Naive thymus-derived CD4-positive, alpha-beta T cell (primary cell): Measurements from ENCODE around the gene VPS41. TPM values are rescaled to one million over a fixed set of nuclear protein-coding genes. Genes with fewer than 3 reads are reported as not detected.

ENCODE experiments used
- ATAC-seq: fragments of 150-1000 bp; cut with Tn5 transposase; 2 replicates; pipeline ENCODE4 v1.10.0; 2021; ENCODE audit warnings: mild to moderate bottlenecking, moderate library complexity
- CTCF ChIA-PET: fragments of 350-600 bp; sonication (Branson Sonifier 250); formaldehyde crosslinking; loops from one replicate; lab custom pipeline; 2021; ENCODE audit warnings: antibody characterized with exemption; lab: Charles Lee
- POLR2A ChIA-PET: fragments of 350-600 bp; sonication (Branson Sonifier 250); formaldehyde crosslinking; loops from one replicate; lab custom pipeline; 2021; ENCODE audit warnings: antibody characterized with exemption, inconsistent platforms; lab: Charles Lee
- DNase-seq, 9 donors: peaks; one replicate each; pipeline versions ENCODE4 v3.0.0 to v3.0.0-alpha.2; 2020 to 2022; ENCODE audit warnings: mixed read lengths in 1 of 9
- H3K27ac ChIP-seq: one replicate; pipeline ENCODE4 v1.7.0; 2013; ENCODE audit warnings: mild to moderate bottlenecking, low read depth, low read length, moderate library complexity
- H3K27me3 ChIP-seq, 2 donors: one replicate each; pipeline ENCODE4 v1.7.0; 2013; ENCODE audit warnings: low read length in 2 of 2, mild to moderate bottlenecking in 2 of 2, moderate library complexity in 2 of 2; ENCODE audit not compliant: control insufficient read depth in 2 of 2, insufficient read depth in 2 of 2
- H3K36me3 ChIP-seq, 3 experiments: 1 replicate in 2 of 3; 2 replicates in 1 of 3; pipeline ENCODE4 v1.7.0; 2013; ENCODE audit warnings: low read length in 3 of 3, mild to moderate bottlenecking in 3 of 3, moderate library complexity in 1 of 3; ENCODE audit not compliant: insufficient read depth in 3 of 3, control insufficient read depth in 2 of 3
- H3K4me1 ChIP-seq, 2 donors: one replicate each; pipeline ENCODE4 v1.7.0; 2013; ENCODE audit warnings: low read length in 2 of 2, mild to moderate bottlenecking in 2 of 2, moderate library complexity in 1 of 2; ENCODE audit not compliant: control insufficient read depth in 2 of 2, insufficient read depth in 2 of 2
- H3K4me3 ChIP-seq: 2 replicates; pipeline ENCODE4 v1.7.0; 2013; ENCODE audit warnings: mild to moderate bottlenecking, low read length
- H3K9me3 ChIP-seq, 3 experiments: 1 replicate in 2 of 3; 2 replicates in 1 of 3; pipeline ENCODE4 v1.7.0; 2013; ENCODE audit warnings: low read length in 3 of 3; ENCODE audit not compliant: control insufficient read depth in 2 of 3
- H3K27ac Mint-ChIP-seq, 9 donors: one replicate each; pipeline ENCODE4 v1.8.0; 2020 to 2022; ENCODE audit warnings: mixed read lengths in 9 of 9, mild to moderate bottlenecking in 8 of 9, moderate library complexity in 5 of 9, inconsistent platforms in 2 of 9
- H3K27me3 Mint-ChIP-seq, 5 donors: one replicate each; pipeline ENCODE4 v1.8.0; 2021 to 2022; ENCODE audit warnings: mixed read lengths in 5 of 5, mild to moderate bottlenecking in 1 of 5
- H3K36me3 Mint-ChIP-seq, 5 donors: one replicate each; pipeline ENCODE4 v1.8.0; 2020 to 2022; ENCODE audit warnings: mixed read lengths in 5 of 5, mild to moderate bottlenecking in 3 of 5, inconsistent platforms in 1 of 5
- H3K4me1 Mint-ChIP-seq, 7 donors: one replicate each; pipeline ENCODE4 v1.8.0; 2020 to 2022; ENCODE audit warnings: mixed read lengths in 7 of 7, mild to moderate bottlenecking in 3 of 7, inconsistent platforms in 1 of 7
- H3K4me3 Mint-ChIP-seq, 10 donors: one replicate each; pipeline ENCODE4 v1.8.0; 2020 to 2022; ENCODE audit warnings: mild to moderate bottlenecking in 10 of 10, mixed read lengths in 10 of 10, moderate library complexity in 6 of 10, inconsistent platforms in 2 of 10
- H3K9me3 Mint-ChIP-seq, 11 donors: one replicate each; pipeline ENCODE4 v1.8.0; 2020 to 2022; ENCODE audit warnings: mixed read lengths in 11 of 11, mild to moderate bottlenecking in 4 of 11, inconsistent platforms in 1 of 11, moderate library complexity in 1 of 11
- intact Hi-C, 2 donors: fragments of 100-400 bp; cut with micrococcal nuclease; formaldehyde crosslinking; loops; one replicate each; pipeline ENCODE4 v1.15.1; 2023
- polyA plus RNA-seq, 2 donors: library from polyadenylated mRNA; unstranded; fragments of 300-500 nt; fragmentation: Illumina TruSeq; gene quantifications; one replicate each; pipeline ENCODE4 v1.2.3, GENCODE V29; 2021
- total RNA-seq, 6 experiments: library from RNA in 5 of 6; stranded (reverse) in 5 of 6; gene quantifications; 1 replicate in 5 of 6; 2 replicates in 1 of 6; pipeline ENCODE4 v1.2.3 and lab custom pipeline; 2021 to 2026

Gene VPS41
- total and polyA plus RNA-seq, 7 experiments from 2014 or later, result 33.1 to 65.0 (median 59.8) TPM

DNA sequence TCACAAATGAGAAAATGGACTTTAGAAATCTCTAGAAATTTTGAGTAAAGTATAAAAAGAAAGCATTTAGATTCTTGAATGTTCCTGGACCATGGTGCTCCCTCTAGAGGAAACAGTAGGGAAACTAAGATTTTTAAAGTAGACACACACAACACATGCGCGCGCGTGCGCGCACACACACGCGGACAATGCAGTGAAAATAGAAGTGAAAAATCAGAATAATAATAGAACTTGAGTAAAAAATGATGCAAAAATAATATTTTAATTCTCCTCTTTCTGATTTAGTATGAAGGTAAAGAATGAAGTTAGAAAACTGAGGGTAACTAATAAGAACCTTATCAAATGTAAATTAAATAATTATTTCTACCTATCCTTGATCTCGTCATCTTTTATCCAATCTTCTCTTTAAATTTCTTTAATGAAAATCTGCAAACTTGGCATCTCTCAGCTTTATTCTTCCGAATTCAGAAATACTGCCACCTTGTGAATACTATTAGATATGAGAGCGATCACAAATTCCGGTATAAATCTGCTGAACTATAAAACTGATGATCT lies 160.9 kb downstream of the VPS41 start:
- Mint-ChIP-seq H3K9me3 (no peaks in the 10 kb centered on the region), H3K27me3 (no peaks in the 10 kb centered on the region), H3K36me3 (peaks cover 17 to 78% (median 54%) of the 10 kb centered on the region in 5 donors), H3K4me3 (no peak overlapping the region), H3K27ac (no peak overlapping the region), H3K4me1 (no peaks in the 10 kb centered on the region)
- no peak overlapping the region for H3K4me3 ChIP-seq
- no peak overlapping the region for H3K27ac ChIP-seq
- intact Hi-C loops, result no loop called here
- H3K36me3 ChIP-seq, result peaks cover 5 to 53% (median 8%) of the 10 kb centered on the region in 3 experiments
- H3K27me3 ChIP-seq, result no peaks in the 10 kb centered on the region
- POLR2A ChIA-PET, result no interaction called here
- H3K9me3 ChIP-seq, result no peaks in the 10 kb centered on the region
- DNase-seq (no peak), ATAC-seq (no peak)
- CTCF ChIA-PET, result interaction anchor here (0.6 kb wide), 1 partner anchor 90 kb away, joined by 7 read pairs; no protein-coding TSS in a partner anchor
- H3K4me1 ChIP-seq, result no peaks in the 10 kb centered on the region

- Mint-ChIP-seq H3K36me3 (peaks cover 22 to 75% (median 52%) of the 10 kb centered on the region in 5 donors), H3K9me3 (no peaks in the 10 kb centered on the region), H3K4me3 (no peak overlapping the region), H3K27ac (no peak overlapping the region), H3K27me3 (no peaks in the 10 kb centered on the region), H3K4me1 (no peaks in the 10 kb centered on the region)
- intact Hi-C loops, result no loop called here
- CTCF ChIA-PET, result no interaction called here
- Histone ChIP-seq H3K27me3 (no peaks in the 10 kb centered on the region), H3K27ac (no peak overlapping the region), H3K4me3 (no peak overlapping the region), H3K36me3 (peaks cover 3 to 42% (median 5%) of the 10 kb centered on the region in 3 experiments), H3K9me3 (no peaks in the 10 kb centered on the region), H3K4me1 (no peaks in the 10 kb centered on the region)
- DNase-seq, result no peak
- ATAC-seq, result no peak
- POLR2A ChIA-PET, result no interaction called here
Observed at GRCh38 chr7:38746438-38746837, 162.6 kb downstream of the VPS41 start.

DNA sequence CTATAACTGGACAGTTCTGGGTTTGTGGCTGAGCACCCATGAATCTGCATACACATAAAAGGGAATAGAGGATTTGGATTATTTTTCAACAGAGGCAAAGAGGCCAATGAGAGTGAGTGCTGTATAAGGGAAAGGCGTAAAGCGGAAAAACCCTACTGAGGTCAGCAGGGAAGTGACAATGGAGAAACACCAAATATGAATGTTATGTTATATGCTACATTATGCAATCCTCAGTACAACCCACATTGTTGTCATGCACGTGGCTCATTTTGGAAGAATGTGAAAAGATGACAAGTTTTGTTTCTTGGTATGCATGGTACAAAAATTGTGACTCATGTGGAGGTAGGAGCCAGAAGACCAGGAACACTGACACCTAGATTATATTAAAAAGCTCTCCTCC lies 164.2 kb downstream of the VPS41 start:
- CTCF ChIA-PET, result no interaction called here
- intact Hi-C loops, result no loop called here
- peak; percentile 49 for ATAC-seq

GRCh38 chr7:38743899-38744298 lies 165.1 kb downstream of the VPS41 start:
- ATAC-seq, result no peak
- Histone ChIP-seq H3K36me3 (peaks cover 3 to 41% (median 5%) of the 10 kb centered on the region in 3 experiments), H3K27ac (no peak overlapping the region), H3K27me3 (no peaks in the 10 kb centered on the region), H3K4me3 (no peak overlapping the region), H3K9me3 (no peaks in the 10 kb centered on the region), H3K4me1 (no peaks in the 10 kb centered on the region)
- Mint-ChIP-seq H3K9me3 (no peaks in the 10 kb centered on the region), H3K27me3 (no peaks in the 10 kb centered on the region), H3K4me3 (no peak overlapping the region), H3K4me1 (no peaks in the 10 kb centered on the region), H3K27ac (no peak overlapping the region), H3K36me3 (peaks cover 29 to 72% (median 51%) of the 10 kb centered on the region in 5 donors)
- POLR2A ChIA-PET, result no interaction called here
- CTCF ChIA-PET, result no interaction called here
- intact Hi-C loops, result no loop called here
- no peak for DNase-seq

More for the DNA sequence above, 164.2 kb downstream of the VPS41 start:
- Mint-ChIP-seq H3K4me3 (no peak overlapping the region), H3K36me3 (peaks cover 29 to 75% (median 55%) of the 10 kb centered on the region in 5 donors), H3K27me3 (no peaks in the 10 kb centered on the region), H3K27ac (no peak overlapping the region), H3K4me1 (no peaks in the 10 kb centered on the region), H3K9me3 (no peaks in the 10 kb centered on the region)
- DNase-seq, result no peak
- Histone ChIP-seq H3K27ac (no peak overlapping the region), H3K9me3 (no peaks in the 10 kb centered on the region), H3K27me3 (no peaks in the 10 kb centered on the region), H3K4me3 (no peak overlapping the region), H3K36me3 (peaks cover 3 to 44% (median 5%) of the 10 kb centered on the region in 3 experiments), H3K4me1 (no peaks in the 10 kb centered on the region)
- POLR2A ChIA-PET, result no interaction called here

DNA sequence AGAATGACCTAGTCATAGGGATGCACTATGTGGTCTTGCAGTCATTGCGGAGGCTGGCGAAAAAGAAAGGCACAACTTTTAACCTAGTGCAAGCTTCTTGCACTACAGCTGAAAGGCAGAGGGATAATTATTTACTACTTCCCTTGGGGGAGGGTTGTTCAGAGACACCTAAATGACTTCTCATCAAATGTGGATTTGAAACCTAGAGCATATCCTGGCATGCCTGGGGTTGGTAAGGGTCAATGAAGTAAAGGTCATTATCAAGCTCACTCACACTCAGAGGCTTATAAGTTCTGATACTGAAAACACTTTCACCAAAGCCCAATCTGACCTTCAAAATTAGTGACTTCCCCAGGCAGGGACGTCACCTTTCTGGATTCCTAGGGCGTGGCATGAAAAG lies 168.9 kb downstream of the VPS41 start:
- Mint-ChIP-seq H3K4me3 (no peak overlapping the region), H3K4me1 (no peaks in the 10 kb centered on the region), H3K36me3 (peaks cover 25 to 68% (median 45%) of the 10 kb centered on the region in 5 donors), H3K27me3 (no peaks in the 10 kb centered on the region), H3K27ac (no peak overlapping the region), H3K9me3 (no peaks in the 10 kb centered on the region)
- Histone ChIP-seq H3K4me1 (no peaks in the 10 kb centered on the region), H3K4me3 (no peak overlapping the region), H3K36me3 (peaks cover 0 to 34% (median 0%) of the 10 kb centered on the region in 3 experiments), H3K27ac (no peak overlapping the region), H3K27me3 (no peaks in the 10 kb centered on the region), H3K9me3 (no peaks in the 10 kb centered on the region)
- ChIA-PET CTCF (no interaction called here), POLR2A (no interaction called here)
- intact Hi-C loops, result no loop called here
- DNase-seq (no peak), ATAC-seq (no peak)

DNA sequence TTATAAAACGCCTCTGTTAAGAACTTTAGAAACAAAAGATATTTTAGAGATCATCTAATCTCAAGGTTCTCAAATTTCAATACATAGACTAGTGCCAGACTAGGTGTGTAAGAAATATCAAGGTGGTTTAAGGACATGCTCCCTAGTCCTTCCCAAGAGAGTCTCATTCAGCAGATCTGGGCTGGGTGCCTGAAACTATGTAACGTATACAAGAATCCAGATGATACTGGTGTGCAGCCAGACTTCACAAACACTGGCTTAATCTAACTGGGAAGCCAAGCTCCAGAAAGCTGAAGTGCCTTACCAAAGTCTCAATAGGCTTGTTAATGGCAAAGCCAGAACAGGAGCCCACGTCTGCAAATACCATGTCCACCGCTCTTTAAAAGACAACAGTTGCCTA lies 172.9 kb downstream of the VPS41 start:
- intact Hi-C loops, result no loop called here
- H3K27ac ChIP-seq, result no peak overlapping the region
- peaks cover 0 to 11% (median 0%) of the 10 kb centered on the region in 3 experiments for H3K36me3 ChIP-seq
- DNase-seq, result no peak
- no peak for ATAC-seq
- no peaks in the 10 kb centered on the region for H3K27me3 Mint-ChIP-seq
- no peak overlapping the region for H3K4me3 Mint-ChIP-seq
- peaks cover 13 to 64% (median 38%) of the 10 kb centered on the region in 5 donors for H3K36me3 Mint-ChIP-seq
- H3K27me3 ChIP-seq, result no peaks in the 10 kb centered on the region
- H3K9me3 ChIP-seq, result no peaks in the 10 kb centered on the region
- POLR2A ChIA-PET, result no interaction called here
- H3K4me3 ChIP-seq, result no peak overlapping the region
- no peaks in the 10 kb centered on the region for H3K4me1 Mint-ChIP-seq
- no peaks in the 10 kb centered on the region for H3K9me3 Mint-ChIP-seq
- CTCF ChIA-PET, result no interaction called here
- H3K4me1 ChIP-seq, result no peaks in the 10 kb centered on the region
- H3K27ac Mint-ChIP-seq, result no peak overlapping the region

GRCh38 chr7:38731215-38731614 lies 177.8 kb downstream of the VPS41 start:
- Mint-ChIP-seq H3K27ac (no peak overlapping the region), H3K4me3 (no peak overlapping the region), H3K4me1 (peaks cover 0 to 4% (median 0%) of the 10 kb centered on the region in 7 donors), H3K9me3 (no peaks in the 10 kb centered on the region), H3K27me3 (no peaks in the 10 kb centered on the region), H3K36me3 (peaks cover 6 to 55% (median 28%) of the 10 kb centered on the region in 5 donors)
- ChIA-PET CTCF (no interaction called here), POLR2A (no interaction called here)
- ATAC-seq (no peak), DNase-seq (no peak)
- intact Hi-C loops, result no loop called here
- peaks cover 0 to 28% (median 0%) of the 10 kb centered on the region in 3 experiments for H3K36me3 ChIP-seq
- H3K9me3 ChIP-seq, result no peaks in the 10 kb centered on the region
- no peak overlapping the region for H3K4me3 ChIP-seq
- no peaks in the 10 kb centered on the region for H3K27me3 ChIP-seq
- H3K4me1 ChIP-seq, result no peaks in the 10 kb centered on the region
- H3K27ac ChIP-seq, result no peak overlapping the region
